GM21529 (cell line): ENCODE data around the gene PTPRC.
A peak's percentile ranks its signal among the peaks of the same experiment; 100 is the strongest.

Experiments
- ATAC-seq: cut with Tn5 transposase; IDR thresholded peaks from one replicate; pipeline ENCODE4 v1.9.1; 2021; ENCODE audit not compliant: unreplicated experiment

The PTPRC gene

GRCh38 chr1:198797656-198798055 is 158.8 kb downstream of the PTPRC start:
- ATAC-seq, result no peak

GRCh38 chr1:198798923-198799386 is 160.1 kb downstream of the PTPRC start:
- peak; percentile 71 for ATAC-seq

GRCh38 chr1:198805498-198806151 is 166.8 kb downstream of the PTPRC start:
- no peak for ATAC-seq

- no peak for ATAC-seq
Measured at GRCh38 chr1:198806861-198807260, 168.0 kb downstream of the PTPRC start.
